Frontal cortex (tissue), 4 donors: Measurements from ENCODE around the gene CCND1. TPM values are rescaled to one million over a fixed set of nuclear protein-coding genes. Genes with fewer than 3 reads are reported as not detected.
A peak's percentile ranks its signal among the peaks of the same experiment; 100 is the strongest.

Experiments
- DNase-seq, 2 donors: peaks; one replicate each; pipeline ENCODE4 v3.0.0; 2012; ENCODE audit warnings: low spot score in 2 of 2
- FAIRE-seq: peaks from 2 replicates; lab custom pipeline; 2012; peaks lifted over from hg19 to GRCh38; lab: Jason Lieb, UNC
- total RNA-seq: library from RNA; depleted of rRNA; stranded (reverse); fragments of >200 nt; gene quantifications from one replicate; pipeline ENCODE4 v1.2.3, GENCODE V29; 2014
- donor health status: control.
- donor health status: control.
- donor health status: control.

The CCND1 gene
- 10.2 TPM for total RNA-seq

DNA sequence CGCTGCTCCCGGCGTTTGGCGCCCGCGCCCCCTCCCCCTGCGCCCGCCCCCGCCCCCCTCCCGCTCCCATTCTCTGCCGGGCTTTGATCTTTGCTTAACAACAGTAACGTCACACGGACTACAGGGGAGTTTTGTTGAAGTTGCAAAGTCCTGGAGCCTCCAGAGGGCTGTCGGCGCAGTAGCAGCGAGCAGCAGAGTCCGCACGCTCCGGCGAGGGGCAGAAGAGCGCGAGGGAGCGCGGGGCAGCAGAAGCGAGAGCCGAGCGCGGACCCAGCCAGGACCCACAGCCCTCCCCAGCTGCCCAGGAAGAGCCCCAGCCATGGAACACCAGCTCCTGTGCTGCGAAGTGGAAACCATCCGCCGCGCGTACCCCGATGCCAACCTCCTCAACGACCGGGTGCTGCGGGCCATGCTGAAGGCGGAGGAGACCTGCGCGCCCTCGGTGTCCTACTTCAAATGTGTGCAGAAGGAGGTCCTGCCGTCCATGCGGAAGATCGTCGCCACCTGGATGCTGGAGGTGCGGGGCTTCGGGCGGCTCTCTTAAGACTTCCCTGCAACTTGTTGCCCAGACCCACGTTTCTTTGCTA is at the start of gene CCND1:
Gene CCND1 (plus strand): TSS at position 162 of the 587 bp plus-strand sequence. CDS start 158 bp downstream, at position 320.
- no peak for FAIRE-seq
- DNase-seq: peak; percentile 72 to 73

DNA sequence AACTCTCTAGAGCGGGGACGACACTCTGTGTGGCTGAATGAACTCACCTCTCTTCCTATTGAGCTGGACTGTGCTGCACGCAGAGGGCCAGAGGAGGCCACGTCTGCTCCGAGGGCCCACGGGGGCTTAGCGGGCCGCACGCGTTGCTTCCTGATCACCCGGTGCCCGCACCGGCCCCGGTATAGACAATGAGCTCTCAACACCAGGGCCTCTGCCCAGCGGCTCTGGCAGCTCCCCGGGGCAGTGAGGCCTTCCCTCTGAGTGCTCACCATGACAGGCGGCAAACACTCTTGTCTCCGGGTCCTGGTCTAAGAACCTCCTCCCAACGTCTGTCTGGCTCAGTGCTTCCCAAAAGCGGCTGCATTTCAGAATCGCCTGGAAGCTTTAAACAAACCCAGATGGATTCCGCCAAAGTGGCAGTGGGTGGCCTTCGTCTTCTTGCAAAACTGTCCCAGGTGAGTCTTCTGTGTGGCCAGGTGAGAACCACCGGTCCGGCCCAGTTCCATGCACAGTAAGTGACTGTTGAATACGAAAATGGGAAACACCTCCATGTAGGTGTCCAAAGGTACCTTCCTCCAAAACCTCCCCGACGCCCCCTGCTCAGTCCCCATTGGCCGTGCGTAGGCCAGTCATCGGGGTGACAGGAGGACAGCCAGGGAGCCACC is 47.8 kb upstream of the CCND1 start:
- FAIRE-seq (no peak), DNase-seq (no peak)

DNA sequence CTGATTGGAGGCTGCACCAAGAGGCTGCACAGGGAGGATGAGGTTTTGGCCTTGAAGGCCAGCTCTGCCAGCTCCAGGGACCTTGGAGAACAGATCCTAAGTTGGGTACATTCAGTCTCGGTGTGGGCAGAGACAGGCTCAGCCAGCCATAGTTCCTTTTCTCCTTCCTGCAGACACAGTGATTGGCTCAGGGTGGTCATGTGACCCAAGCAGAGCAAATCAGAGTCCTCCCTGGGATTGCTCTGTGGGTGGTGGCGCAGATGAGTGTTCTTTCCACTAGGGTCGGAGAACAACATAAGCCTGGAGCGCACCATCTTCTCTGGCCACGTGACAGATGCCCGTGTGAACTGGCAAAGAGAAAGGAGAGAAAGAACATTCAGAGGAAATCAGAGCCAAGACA is 47.1 kb upstream of the CCND1 start:
- FAIRE-seq (no peak), DNase-seq (no peak)

DNA sequence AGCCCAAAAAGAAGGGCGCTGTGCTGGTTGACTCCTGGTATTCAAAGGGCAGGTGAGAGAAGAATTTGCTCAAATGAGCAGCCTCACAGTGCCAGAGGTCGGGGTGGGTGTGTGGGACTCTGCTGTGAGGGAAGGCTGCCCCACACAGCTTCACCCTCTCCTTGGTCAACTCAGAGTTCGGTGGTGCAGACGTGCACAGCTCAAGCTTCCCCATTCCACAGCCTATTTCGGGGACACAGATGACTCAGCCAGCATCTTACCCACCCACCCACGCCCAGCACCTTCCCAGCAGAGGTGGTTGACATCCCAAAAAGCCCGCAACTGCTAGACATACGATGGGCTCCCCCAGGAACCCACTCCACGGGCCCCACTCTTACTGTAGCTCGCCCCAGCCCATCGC is 46.5 kb upstream of the CCND1 start:
- DNase-seq (peak in 1 of 2 donors; percentile 41), FAIRE-seq (no peak)

DNA sequence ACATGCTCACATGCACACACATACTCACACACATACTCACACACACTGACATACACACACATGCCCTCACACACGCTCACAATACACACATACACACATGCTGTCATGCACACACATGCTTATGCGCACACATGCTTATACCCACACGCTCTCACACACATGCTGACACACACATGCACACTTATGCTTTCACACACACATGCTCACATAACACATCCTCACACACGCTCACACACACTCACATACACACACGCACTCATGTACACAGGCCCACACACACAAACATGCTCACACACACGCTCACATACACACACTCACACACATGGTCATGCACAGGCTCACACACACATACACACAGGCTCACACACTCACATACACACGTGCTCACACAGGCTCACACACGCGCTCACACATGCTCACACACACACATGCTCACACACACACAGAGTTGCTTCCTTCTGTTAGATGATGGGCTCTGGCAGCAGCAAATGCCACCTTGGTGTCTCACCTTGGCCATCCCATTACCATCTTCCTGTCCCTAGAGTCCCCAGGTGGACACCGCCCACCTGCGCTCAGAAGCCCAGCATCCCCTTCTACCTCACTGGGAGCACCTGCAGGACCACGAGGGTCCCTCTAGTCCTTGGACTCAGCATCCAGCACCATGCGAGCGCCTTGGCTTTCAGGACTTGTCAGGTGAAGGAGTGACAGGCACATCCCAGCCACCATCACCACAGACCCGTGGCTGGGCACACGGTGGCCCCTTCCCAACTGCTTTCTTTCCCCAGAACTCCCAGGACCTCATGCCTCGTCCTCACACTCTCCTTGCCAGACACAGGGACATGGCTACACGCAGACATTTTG is 44.9 kb upstream of the CCND1 start:
- FAIRE-seq: no peak
- no peak for DNase-seq

DNA sequence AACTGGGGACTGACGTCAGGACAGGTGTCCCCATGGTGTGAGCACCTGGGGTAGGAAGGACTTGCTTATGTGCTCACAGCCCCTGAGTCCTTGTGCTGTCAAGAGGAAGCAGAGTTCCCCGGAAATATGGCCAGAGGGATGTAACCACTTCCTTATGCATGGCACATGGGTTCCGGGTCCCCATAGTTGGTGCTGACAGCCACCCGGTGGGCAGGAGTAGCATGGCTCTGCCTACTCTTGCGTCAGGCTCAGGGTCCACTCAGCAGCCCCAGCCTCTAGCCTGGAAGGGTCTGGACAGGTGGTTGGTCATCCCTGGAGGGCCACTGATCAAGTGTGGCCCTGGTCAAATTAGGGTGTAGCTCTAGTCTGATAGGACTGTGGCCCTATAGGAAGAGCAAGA is 42.8 kb upstream of the CCND1 start:
- DNase-seq (no peak), FAIRE-seq (no peak)

DNA sequence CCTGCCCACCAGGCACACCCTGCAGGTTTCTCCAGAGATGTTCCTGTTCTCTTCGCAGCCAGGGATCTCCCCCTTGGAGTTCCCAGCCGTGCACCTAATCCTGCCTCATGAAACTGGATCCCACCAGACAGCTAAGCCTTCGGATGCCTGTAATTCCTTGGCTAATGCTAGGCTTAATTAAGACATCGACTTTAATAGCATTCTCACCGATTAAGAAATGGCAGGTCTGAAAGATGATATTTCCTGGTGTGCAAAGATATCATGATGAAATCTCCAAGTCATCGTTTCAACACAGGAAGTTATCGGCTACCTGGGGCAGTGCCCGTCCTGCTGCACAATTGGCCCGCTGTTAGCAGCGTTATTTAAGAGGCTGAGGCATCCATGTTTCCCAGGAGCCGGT is 41.5 kb upstream of the CCND1 start:
- DNase-seq (no peak), FAIRE-seq (no peak)

DNA sequence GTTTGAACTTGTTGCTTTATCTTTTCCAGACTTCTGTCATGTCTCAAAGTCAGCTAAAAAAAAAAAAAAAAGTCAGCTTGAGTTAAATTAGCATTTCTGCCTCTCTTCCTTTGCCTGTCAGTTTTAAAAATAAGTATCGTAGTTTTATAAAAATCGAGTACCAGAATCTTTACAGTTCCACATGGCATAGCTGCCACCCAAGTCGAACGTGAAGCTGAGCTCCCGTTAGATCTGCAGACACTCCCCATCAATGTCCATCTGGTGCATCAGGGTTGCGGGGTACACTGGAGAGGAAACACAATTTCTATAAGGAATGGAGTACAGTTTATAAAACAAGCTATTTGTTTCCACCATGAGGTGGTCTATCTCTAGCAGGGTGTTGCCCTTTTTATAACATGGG is 41.0 kb upstream of the CCND1 start:
- no peak for DNase-seq
- FAIRE-seq: no peak

DNA sequence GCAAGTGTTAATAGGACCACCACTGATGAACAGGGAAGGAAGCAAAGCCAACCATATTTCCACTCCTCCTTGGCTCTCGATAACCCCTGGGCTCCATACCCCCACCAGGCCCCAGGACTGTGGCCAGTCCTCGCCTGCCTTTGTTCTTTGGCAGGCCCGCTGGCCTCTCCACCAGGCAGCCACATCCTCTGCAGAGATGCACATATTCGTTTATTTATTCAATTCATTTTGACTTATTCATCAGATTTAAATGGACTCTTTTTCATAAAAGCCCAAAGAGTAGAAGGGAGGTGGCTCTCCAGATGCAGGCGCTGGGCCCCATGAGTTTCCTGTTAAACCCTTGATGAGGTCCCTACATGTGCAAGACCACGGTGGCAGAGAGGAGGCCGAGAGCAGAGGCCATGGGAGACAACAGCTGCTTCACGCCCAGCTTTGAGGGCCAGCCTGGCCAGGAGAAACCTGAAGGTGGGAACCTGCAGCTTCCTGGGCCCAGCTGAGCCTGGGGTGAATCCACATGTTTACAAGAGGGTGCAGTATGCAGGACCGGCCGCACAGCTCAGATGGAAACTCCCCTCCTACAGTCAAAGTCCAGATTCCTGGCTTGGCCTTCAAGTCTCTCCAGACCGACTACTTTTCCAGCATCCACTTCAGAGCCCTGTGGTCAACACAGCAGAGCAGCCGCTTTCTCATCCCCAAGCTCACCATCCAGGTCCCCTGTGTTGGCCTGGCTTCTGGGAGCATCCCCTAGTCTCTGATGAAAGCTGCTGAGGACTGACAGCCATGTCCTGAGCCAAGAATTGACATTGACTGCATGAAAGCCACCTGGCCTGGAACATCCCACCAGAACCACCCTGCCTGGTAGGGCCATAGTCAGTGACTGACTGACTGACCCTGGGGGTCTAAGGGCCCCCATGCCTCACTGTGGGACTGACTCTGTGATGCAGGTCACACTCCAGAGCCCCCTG is 39.7 kb upstream of the CCND1 start:
- no peak for DNase-seq
- FAIRE-seq: no peak

DNA sequence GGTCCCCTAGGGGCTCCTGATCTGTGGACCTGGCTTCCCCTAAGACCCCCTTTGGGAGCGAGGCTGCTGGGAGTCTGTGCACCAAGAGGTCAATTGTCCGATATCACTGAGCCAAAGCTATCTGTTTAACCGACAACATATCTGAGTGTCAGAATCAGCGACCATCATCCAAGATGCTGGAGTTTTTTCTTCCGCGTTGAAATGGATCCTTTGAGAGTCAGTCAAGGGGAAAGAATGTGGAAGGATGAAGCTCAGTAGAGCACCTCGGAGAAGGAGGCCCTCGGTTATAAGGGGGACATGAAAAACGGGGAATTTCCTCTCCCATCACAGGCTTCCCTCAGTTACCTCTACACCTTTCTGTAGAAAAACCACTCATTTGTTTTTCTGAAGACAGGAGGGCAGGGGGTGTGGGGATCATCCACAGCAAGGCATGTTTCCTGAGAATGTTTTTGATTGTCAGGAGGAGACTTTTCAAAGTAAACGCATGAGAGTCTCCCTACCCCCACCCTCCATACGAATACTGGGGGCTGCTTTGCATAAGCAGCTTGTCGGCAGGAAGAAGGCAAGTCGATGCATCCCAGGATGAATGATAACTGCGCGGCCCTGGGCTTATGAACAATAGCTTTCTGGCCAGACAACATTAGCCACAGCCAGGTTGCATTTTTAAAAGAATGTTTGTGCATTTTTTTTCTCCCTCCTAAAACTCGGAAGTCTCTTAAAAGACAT is 37.7 kb upstream of the CCND1 start:
- no peak for FAIRE-seq
- DNase-seq: no peak

DNA sequence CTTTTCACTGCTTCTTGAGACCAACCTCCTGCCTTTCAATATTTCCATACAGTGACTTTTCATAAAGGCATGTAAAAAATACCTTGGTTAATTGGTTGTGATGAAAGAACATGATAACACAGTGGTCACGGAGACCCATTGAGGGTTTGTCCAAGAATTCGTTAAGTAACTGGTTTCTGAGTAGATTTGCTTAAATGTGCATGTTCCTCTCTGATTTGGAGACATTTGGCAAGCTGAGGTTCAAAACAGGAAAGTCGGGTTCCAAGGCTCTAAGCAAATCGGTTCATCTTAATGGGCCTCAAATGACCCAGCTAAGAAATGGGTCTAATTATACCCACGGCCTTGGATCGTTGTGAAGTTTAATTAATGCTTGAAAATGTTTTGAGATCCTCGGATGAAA is 36.9 kb upstream of the CCND1 start:
- DNase-seq (no peak), FAIRE-seq (no peak)

DNA sequence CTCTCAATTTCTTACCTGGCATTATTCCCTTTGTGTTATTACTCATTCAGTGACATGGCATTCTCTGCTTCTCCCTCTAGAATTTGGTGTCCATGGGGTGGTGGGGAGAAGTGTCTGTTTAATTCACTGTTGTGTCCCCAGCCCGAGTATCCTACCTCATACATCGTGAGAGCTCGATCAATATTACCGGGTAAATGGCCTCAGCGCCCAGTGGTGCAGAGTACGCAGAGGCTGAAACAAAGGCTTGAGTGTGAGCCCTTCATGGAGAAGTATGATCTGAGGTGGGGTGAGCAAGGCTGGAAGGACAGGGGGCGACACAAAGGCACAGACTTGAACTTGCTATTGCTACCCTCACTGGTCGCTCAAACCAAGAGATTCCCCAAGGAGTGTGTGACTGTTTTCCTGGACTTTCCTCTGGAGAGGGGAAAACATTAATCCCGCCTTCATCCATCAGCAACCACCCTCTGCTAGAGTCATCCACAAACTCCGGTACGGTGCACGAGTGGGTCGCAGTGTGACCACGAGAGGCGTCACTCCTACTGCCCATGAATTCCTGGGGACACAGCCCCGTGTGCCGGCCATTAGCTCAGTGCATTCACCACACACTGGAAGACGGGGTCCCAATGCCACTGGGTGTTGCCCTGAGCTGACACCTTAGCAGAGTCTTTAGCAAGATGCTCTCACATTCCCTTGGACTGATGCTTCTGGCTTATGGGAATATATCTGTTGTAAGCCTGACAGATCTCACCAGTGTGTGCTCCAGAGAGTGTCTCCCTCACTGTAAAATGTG is 35.0 kb upstream of the CCND1 start:
- no peak for FAIRE-seq
- no peak for DNase-seq

DNA sequence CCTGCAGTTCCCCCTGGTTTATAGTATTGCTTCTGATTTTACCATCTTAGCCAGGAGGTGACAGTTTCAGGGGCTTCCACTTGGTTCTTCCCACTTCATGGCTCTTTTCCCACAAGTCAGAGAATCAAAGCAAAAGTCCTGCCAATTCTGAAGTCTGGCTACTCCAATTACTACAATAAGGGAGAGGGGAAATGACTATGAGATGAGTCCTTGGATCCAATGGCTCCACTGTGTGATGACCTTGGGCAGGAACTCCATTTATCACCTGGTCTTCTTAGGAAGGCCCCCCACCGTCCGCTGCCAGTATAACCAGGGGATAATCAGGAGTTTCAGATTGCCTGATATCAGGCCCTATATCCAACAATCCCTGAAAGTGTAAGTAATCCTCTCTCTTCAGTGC is 31.6 kb upstream of the CCND1 start:
- FAIRE-seq: no peak
- no peak for DNase-seq

DNA sequence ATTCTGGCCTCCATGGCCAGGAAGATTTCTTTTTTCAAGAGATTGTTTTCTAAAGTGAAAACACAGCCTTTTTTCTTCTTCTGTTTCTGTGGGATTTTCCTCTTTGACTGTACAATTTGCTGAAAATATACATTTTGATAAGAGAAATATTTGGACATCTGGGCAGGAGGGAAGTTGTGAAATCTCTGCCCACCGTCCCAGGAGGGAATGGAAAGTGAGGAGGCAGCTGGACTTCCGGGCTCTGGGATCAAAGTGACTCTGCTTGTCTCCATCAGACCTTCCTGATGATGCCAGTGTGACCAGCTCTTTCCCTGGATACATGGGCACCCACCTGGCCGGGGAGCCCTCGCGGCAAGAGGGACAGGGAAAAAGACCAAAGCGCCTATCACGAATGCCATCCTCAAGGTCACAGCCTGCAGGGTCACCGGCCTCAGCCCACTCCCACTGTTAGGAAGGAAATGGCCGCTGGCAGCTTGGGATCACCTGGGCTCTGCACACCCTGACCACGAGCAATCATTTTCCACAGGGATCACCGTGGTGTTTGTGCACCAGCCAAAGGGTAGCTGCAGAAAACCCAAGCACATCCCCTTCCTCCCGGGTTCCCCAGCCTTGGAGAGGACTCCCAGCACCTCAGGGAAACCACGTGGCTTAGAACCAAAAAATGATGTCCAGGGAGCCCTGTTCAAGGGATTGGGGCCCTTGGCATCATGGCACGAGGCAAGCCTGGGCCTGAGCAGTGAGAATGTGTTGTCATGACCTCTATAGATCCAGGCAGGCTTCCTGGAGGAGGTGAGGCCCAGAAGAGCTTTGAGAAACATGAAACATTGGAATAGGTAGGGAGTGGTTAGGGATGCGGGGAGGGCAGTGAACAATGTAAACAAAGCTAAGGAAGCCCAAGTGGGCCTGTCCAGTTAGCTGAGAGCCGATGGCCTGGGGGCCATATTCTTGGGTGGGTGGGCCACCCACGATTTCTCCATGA is 29.1 kb upstream of the CCND1 start:
- no peak for FAIRE-seq

DNA sequence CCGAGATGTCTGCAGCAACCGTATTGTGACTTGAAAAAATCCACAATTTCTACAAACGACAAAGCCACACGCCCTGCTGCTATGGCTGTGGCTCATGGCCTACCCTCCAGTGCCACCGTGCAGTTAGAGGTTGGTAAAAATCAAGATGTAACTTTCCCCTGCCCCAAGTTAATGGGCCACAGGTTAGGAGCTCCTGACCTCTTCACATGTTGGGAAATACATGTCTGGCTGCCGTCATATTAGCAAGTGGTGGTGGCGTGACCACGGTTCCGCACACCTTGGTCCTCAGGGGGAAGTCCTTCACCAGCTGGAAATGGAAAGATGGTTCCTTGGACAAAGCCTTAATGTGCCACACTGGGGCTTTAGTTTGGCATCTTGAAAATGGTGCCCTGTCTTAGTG is 27.4 kb upstream of the CCND1 start:
- DNase-seq (no peak), FAIRE-seq (no peak)

More for the DNA sequence above, 29.1 kb upstream of the CCND1 start:
- DNase-seq: no peak

DNA sequence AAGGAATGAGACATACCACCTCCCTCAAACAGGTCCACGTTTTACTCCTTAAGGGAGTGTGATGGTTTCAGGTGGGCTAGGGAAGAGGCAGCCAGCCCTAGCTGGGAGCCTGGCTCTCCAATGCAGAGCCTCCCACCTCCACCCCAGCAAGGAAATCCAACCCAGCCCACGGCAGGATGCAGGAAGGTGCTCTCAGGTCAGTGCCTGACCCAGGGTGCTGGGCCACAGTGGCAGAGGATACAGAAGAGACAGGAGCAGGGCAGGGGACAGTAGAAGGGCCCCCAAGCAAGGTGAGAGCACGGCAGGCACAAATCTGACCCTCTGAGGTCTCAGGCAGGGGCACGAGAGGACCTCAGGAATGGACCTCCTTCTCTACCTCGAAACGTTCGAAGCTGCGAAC is 26.9 kb upstream of the CCND1 start:
- DNase-seq (no peak), FAIRE-seq (no peak)

DNA sequence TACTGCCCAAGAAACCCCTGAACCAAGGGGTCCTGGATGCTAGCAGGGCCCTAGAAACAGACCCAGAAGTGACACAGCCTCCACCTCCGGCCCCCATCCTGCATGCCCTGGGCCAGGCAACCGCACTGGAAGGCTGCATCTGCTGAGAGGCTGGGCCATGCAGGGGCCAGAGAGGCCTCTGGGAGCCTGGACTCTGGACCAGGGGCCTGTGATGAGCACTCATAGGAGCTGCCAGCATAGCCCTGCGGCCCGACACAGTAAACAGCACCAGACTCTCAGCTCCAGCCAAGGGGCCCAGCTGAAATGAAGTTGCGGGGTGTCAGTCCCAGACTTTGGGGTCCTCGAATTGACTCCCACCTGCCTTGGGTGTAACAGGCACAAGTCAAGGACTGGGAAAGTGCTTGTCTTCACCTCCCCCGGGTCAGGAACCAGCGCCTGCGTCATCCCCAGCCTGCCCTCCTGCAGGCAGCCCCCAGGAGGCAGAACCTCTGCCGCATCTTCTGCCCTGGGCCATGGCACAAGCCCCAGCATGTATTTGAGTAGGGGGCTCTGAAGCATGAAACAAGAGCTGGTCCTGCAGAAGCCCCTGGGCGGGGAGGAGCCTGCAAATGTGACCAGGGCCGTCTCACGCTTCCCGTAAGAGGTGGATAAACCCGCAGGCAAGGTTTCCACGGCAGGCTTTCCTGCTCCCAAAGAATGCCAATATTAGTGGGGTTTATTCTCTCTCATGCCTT is 25.2 kb upstream of the CCND1 start:
- DNase-seq (no peak), FAIRE-seq (no peak)
